ENCODE data around the gene ASPSCR1. TPM values are rescaled to one million over a fixed set of nuclear protein-coding genes. Genes with fewer than 3 reads are reported as not detected.

ASPSCR1 gene
- total RNA-seq, 1 experiment from 2014 or later: 51.0 TPM

GRCh38 chr17:81927653-81928543 lies 49.5 kb upstream of the ASPSCR1 start, which contains the start of gene MAFG (continued):
- TF ChIP-seq, protein P1, sequence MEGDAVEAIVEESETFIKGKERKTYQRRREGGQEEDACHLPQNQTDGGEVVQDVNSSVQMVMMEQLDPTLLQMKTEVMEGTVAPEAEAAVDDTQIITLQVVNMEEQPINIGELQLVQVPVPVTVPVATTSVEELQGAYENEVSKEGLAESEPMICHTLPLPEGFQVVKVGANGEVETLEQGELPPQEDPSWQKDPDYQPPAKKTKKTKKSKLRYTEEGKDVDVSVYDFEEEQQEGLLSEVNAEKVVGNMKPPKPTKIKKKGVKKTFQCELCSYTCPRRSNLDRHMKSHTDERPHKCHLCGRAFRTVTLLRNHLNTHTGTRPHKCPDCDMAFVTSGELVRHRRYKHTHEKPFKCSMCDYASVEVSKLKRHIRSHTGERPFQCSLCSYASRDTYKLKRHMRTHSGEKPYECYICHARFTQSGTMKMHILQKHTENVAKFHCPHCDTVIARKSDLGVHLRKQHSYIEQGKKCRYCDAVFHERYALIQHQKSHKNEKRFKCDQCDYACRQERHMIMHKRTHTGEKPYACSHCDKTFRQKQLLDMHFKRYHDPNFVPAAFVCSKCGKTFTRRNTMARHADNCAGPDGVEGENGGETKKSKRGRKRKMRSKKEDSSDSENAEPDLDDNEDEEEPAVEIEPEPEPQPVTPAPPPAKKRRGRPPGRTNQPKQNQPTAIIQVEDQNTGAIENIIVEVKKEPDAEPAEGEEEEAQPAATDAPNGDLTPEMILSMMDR (IDR thresholded peaks at IDR 0.05 in 2 of 3, conservative IDR thresholded peaks at IDR 0.05 in 1 of 3; ENCODE audit: borderline replicate concordance in 1 of 3, insufficient read depth in 1 of 3, low read depth in 2 of 3, low read length in 2 of 3): peak in 2 of 3 experiments; percentile 65 to 69; a peak in 5 of 6 replicates
- peak; percentile 79 for TF ChIP-seq ZFX (IDR thresholded peaks at IDR 0.05)

DNA sequence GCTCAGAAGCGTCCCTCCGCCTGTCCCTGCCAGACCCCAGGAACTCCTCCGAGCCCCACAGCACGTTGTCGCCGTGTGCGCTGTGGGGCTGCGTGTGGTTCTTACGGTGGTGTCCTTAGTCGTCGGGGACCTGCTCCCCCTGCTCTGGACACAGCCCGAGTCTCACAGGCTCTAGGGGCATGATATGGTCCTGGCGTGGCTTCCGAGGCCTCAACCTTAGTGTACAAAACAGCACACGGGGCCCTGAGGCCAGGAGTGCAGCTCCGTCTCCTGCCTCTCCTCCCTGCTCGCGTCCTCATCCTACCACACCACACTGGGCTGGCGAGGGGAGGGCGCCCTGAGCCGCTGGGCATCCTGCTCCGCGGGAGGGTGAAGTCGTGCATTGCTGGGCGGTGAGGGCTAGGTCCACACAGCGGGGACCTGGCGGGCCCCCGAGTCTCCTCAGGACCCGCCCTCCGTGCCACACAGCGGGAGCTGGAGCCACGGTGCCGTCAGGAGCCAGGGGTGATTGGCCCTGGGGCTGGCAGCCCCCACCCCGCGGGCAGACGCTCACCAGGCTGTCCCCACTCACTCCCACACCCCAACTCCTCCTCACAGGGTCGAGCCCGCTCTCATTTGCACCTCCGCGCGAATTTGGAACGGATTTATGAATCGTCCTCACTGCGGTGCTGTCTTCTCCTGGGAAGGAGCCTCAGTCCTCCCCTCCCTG lies 48.7 kb upstream of the ASPSCR1 start:
- ChIA-PET CTCF (interaction anchor here (1.0 to 1.5 kb wide), 5 partner anchors 11 to 94 kb away, joined by 3 to 7 read pairs (median 5); partner anchors contain the start of genes ARHGDIA, CENPX and LRRC45), POLR2A (interaction anchor here (1.1 to 4.6 kb wide), 4 partner anchors 8 to 216 kb away, joined by 3 to 18 read pairs (median 4); partner anchors contain the start of gene PYCR1), RAD21 (ENCODE audit: low non-redundant PET in 1 of 2, low total read pairs in 2 of 2, uncharacterized antibody in 2 of 2, unreplicated experiment in 2 of 2) (no interaction called here)
- Histone ChIP-seq H3K36me3 (ENCODE audit: control insufficient read depth in 1 of 2, insufficient read depth in 2 of 2, low read length in 2 of 2) (peaks cover 0 to 11% of the 10 kb centered on the region in 2 experiments; a peak in 1 of 4 replicates), H3K9me2 (ENCODE audit: insufficient read depth) (no peaks in the 10 kb centered on the region), H3K9me3 (ENCODE audit: control insufficient read depth in 1 of 2, insufficient read depth in 1 of 2, low read depth in 1 of 2, low read length in 2 of 2) (no peaks in the 10 kb centered on the region), H3K4me3 (replicated peaks in 1 of 2; ENCODE audit: low read depth in 1 of 2, low read length in 2 of 2) (peak overlapping the region; percentile 77 to 93), H3K27me3 (ENCODE audit: insufficient read depth, low read length) (no peaks in the 10 kb centered on the region), H3K9ac (ENCODE audit: low read length) (peak overlapping the region; percentile 83), H3K79me2 (ENCODE audit: insufficient read depth, low read length) (peaks cover 40% of the 10 kb centered on the region), H3K4me2 (ENCODE audit: low read length) (peak overlapping the region; percentile 95), H3K4me1 (ENCODE audit: control insufficient read depth in 1 of 2, insufficient read depth in 2 of 2, low read length in 2 of 2) (peaks cover 36 to 76% of the 10 kb centered on the region in 2 experiments), H4K20me1 (ENCODE audit: insufficient read depth) (no peaks in the 10 kb centered on the region), H2AFZ (ENCODE audit: low read depth, low read length, poor library complexity, severe bottlenecking) (no peak overlapping the region), H3K27ac (ENCODE audit: low read depth, low read length) (peak overlapping the region; percentile 97)
- no peak for TF ChIP-seq ZNF274 (IDR thresholded peaks at IDR 0.05; ENCODE audit: low read depth, low read length)
- TF ChIP-seq, protein P2, sequence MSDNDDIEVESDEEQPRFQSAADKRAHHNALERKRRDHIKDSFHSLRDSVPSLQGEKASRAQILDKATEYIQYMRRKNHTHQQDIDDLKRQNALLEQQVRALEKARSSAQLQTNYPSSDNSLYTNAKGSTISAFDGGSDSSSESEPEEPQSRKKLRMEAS (IDR thresholded peaks at IDR 0.05): no peak
- BruUV-seq (replicated peaks): no TSS peak
- ATAC-seq (peak; percentile 7), DNase-seq (ENCODE audit: low read depth, low spot score) (no peak)
- intact Hi-C loops (cut with micrococcal nuclease): loop anchor here (5.0 kb wide), 1 partner anchor 56 kb away; the partner anchor contains the start of gene ARHGDIA

Measured in HCT116 (cell line).